Posterior vena cava (tissue), 2 donors: ENCODE measurements around the gene CRMP1. TPM values are rescaled to one million over a fixed set of nuclear protein-coding genes. Genes with fewer than 3 reads are reported as not detected.

ENCODE experiments used
- DNase-seq: peaks from one replicate; pipeline ENCODE4 v3.0.0-alpha.2; 2020; ENCODE audit warnings: low spot score
- intact Hi-C, 2 donors: fragments of 100-400 bp; cut with DNase I; formaldehyde crosslinking; loops; one replicate each; pipeline versions ENCODE4 v1.14.1 to v1.14.2; 2022 to 2023
- total RNA-seq, 2 donors: library from RNA; stranded (reverse); fragmentation: NEBNext Ultra II Directional; extraction: Animal tissue kit (Norgen Biotek cat#: 25700); gene quantifications; one replicate each; pipeline ENCODE4 v1.2.1, GENCODE V29; 2021
- donor health status: DM: yes; HTN: yes; CAD: no.
- donor health status: DM: yes; HTN: yes; CAD: no.

The CRMP1 gene
- total RNA-seq, 2 donors from 2014 or later = 0.81 to 2.0 TPM

DNA sequence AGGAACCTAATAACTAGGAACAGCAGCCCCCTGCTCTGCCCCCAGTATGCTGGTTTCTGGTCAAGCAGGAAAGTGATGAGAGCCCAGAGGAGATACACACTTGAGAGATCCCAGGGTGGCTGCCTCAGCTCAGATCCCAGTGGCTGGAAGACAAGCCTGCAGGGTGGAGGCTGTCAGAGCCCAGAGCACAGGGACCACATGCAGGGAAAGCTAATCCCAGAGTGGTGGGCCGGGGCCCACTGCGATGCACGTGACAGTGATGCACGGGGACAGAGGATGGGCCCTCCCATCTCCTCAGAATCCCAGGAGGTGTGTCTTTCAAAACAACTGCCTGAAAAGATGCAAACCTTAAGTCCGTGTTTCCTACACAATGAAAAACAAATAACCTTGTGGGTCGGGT lies 29.1 kb upstream of the CRMP1 start:
- no peak for DNase-seq
- intact Hi-C loops = no loop called here

DNA sequence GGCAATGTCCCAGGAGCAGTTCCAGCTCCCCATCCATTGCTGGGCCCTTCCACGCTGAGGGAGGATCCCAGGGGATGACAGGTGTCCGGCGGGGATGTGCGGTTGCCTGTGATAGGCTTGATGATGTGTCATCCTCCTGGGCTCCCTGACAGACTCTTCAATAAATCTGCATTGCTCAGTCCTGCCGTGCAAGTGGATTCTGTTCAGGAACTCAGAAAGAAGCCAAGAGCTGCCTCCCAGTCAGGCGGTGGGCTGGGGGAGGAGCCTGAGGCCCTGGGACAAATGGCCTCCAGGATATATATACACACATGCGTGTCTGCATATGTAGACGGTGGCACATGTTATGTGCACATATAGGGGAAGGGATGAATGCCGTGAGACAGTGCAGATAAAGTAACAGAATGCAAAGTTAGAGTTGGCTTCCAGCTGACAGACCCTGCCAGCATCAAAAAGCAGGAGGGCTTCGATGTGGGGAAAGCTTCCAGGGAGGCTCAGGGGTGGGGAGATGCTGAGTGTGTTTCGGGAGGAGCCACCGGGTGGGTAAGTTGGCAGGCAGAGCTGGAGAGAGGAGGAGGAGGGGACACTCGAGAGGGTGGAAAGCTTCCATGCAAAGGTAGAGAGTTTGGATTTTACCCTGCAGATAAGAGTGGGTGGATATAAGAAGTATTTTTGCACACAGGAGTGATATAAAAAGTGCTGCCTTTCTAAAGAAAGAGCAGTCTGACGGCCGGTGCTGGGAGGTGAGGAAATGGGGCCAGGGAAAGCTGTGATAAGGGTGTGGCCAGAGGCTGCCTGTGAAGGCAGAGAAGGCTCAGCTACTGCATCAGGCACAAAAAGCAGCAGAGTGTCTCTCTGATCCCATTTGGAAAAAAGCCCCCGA lies 28.5 kb upstream of the CRMP1 start:
- intact Hi-C loops = no loop called here
- DNase-seq = no peak

DNA sequence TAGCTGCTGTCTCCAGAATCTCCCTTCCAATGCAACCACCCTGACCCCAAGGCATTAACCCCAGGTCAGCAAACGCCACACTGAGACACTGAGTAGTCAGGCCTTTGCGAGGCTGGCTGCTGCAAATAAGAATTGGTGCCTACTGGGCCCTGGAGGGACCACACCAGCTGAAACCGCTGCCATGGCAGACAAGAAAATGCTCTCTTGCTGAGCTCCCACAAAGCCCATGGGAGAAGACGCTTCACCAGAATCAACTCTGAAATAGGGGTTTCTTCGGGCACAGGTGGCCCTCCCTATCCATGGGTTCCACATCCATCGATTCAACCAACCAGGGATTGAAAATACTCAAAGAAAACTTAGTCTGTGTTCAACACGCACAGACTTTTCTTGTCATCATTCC lies 26.7 kb upstream of the CRMP1 start:
- no peak for DNase-seq
- intact Hi-C loops = no loop called here

DNA sequence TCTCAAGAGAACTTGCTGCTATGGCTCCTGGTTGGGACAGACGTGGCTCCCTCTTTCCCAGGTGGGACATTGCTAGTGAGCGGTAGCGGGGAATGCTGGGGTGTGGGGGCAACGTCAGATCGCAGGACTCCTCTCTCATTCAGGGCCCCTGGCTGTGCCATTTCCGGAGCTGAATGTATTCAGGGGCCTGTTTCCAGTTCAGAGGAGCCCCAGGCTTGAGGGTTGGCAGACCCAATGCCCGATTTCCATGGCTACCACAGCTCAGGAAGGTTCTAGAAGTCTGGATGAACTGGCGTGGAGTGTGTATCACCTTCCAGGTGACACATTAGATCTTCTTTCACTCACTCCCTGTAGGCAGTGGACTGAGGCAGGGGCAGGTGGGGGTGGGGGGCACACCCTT lies 26.2 kb upstream of the CRMP1 start:
- intact Hi-C loops = no loop called here
- no peak for DNase-seq

DNA sequence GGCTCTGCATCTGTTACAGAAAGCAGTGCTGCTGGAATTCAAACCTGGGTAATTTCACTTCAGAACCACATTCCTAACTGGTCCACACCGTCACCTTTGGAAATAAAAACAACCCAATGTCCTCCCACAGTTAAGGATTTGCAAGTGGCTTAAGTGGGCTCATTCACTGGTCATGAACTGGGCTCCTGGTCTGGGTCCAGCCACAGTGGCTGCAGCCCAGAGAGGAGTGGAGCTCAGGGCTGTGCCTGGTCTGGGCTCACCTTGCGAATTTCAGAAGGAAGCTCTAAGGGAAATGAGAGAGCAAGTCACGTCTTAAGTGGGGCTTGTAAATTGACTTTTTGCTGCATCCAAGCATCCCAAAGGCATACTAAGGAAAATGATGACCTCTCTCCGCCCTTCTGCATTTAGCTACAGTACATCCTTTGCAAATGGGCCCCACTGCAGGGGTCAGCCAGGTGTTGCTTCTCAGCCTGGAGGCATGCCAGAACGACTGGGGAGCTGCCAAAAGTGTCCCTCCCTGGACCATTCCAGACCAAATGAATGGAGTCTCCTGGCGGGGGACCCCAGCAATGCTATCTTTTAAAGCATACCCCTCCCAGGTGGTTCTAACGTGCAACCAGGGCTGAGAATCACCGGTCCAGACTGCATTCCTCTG lies 25.6 kb upstream of the CRMP1 start:
- DNase-seq = no peak
- intact Hi-C loops = no loop called here

DNA sequence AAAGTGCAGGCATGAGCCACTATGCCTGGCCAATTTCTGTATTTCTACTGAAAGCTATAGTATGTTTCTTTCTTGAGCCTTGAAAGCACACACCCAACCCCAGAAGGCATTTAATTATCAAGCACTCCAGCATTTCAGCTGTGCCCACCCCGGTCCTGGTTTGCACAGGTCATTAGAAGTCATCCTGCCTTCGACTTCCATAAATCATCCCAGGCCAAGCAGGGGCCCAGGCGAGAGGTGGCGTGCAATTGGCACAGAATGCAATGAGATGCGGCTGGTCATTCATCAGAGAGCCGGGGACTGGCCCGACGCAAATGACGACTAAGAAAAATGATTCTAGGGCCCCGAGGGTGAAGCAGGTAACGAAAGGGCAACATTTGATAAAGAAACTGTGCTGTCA lies 24.8 kb upstream of the CRMP1 start:
- no peak for DNase-seq
- intact Hi-C loops = no loop called here

DNA sequence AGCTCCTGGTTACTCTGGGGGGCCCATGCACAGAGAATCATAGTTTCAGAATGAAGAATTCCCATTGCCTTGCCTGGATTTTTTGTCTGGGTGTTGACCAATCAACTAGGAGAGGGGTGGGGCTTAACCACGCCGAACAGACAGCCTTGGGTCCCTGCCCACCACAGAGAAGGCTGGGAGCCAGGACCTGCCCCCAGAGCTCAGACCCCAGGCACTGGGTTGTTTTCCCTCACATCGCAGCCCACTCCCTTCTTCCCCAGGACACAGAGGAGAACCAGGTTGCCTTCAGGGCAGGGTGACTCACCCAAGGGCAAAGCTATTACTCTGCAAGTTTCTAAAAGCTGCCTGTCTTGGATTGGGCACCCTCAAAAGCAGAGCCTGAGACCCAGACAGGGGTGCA lies 23.3 kb upstream of the CRMP1 start:
- DNase-seq = no peak
- intact Hi-C loops = no loop called here

DNA sequence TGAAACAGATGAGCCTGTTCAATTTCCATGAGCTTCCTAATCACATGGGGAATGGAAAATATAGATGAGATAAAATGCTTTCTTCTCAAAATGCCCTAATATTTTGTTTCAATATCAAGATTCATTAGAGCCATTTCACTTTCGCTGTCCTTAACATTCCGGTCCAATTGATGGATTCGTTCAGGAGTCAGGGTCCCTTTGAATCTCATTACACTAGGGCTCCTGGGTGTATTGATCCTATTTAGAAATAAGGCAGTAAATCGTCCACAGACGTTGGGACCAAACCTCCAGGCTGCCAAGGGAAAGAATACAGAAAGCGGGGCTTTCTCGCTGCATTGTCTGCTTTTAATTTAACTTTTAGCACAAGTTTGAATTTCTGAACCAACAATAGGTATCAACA lies 20.6 kb upstream of the CRMP1 start:
- DNase-seq = no peak
- intact Hi-C loops = no loop called here

DNA sequence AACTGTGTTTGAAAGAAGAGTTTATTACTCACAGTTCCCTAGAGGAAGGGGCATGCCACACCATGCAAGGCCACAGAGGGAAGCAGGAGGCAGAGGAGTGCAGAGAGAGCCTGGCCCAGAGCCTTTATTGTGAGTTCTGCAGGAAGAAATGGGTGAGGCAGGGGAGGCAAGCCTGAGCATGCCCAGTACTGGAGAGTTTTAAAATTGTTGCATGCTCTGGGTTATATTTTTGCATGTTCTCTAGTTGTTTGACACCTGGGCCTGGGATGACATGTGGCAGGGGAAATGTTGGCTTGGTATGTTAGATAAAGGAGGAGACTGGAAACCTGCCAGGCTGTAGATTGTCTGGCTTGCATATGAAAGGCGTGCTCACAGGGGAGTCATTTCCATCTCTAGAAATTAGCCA lies 19.7 kb upstream of the CRMP1 start:
- DNase-seq = no peak
- intact Hi-C loops = no loop called here

DNA sequence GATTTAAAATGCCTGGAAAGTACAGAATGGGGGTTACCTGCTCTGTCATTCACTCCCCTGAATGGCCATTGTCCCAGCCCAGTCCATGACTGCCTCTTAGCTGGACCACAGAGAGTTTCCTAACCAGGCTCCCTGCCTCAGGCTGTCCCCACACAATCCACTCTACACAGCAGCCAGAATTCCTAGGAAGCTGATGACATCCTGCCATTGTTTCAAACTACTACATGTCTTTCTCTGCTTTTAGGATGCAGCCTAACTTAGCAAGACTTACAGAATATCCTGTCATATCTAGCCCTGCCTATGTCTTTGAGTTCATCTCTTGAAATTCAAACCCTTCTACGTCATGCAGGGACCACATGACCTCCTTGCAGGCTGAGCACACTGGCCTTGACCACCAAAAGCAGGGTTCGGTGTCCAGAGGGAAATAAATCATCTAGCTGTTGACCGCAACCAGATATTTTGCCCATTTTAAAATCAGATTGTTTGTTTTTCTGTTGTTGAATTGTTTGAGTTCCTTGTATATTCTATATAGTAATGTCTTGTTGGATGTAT lies 16.1 kb upstream of the CRMP1 start:
- DNase-seq = no peak
- intact Hi-C loops = no loop called here

DNA sequence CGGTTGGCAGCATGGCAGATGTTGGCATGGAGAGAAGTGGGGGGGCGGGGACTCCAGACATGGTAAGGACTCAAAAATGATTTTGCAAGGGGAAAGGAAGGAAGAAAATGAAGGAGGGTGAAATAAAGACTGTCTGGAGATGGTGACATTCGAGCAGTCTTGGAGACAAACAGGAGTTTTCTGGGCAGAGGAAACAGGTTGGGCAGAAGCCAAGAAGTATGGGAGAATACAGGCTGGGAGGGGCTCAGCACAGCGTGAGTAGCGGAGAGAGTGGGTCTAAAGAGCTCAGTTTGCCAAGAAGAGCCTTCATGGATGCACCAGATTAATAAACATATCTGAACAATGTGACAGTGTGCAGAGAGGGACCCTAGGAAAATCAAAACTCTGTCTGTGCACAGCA lies 13.3 kb upstream of the CRMP1 start:
- DNase-seq = no peak
- intact Hi-C loops = no loop called here

DNA sequence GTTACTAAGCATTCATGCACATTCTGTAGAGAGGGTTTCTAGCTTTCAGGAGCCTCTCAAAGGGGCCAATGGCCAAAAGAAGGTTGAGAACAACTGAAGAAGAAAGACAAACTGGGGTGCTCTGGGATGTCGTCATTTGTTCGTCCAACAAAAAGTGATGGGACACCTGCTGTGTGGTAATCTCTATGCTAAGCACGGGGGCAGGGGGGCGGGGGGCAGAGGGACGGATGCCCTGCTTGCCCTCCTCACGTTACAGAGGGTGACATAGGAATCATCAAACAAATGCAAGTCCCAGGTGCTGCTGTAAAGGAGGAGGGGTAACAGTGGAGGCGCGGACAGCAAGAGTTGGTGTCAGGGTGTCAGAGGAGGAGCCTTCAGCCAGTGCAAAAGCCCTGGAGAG lies 12.8 kb upstream of the CRMP1 start:
- DNase-seq = no peak
- intact Hi-C loops = no loop called here

DNA sequence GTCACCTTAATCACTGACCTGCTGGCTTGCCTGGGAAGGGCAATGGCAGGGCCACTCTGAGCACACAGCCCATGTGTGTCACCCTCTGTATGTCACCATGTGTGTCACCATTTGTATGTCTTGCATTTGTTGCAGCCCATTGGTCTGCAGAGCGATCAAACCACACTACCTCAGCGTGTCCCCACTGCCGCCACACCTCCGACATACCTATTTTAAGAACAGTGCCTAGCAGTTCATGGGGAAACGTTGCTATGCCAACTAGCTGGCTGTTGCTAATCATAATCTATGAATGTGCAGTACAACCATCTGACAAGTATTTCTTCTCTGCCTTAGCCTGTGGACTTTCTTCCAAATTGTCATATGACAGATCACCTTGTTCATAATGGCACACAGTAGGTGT lies 8.0 kb upstream of the CRMP1 start:
- DNase-seq = no peak
- intact Hi-C loops = no loop called here

DNA sequence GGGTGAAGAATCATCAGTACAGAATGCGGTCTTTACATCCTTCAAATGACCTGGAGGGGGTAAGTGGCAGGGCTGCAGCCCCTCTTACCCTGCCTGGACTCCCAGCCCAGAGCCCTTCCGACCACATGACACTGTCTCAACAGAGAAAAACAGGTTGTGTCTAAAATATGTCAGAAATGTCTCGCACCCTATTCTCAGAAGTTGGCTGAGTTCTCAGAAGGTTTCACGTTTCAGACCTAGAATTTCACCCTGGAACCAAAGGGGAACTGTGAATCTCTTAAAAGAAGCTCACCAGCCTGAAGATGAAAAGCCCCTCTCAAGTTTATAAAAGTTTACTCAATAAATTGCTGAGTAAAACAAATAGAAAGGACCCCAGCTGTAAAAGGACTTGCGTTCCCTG lies 7.0 kb upstream of the CRMP1 start:
- DNase-seq = no peak
- intact Hi-C loops = no loop called here

DNA sequence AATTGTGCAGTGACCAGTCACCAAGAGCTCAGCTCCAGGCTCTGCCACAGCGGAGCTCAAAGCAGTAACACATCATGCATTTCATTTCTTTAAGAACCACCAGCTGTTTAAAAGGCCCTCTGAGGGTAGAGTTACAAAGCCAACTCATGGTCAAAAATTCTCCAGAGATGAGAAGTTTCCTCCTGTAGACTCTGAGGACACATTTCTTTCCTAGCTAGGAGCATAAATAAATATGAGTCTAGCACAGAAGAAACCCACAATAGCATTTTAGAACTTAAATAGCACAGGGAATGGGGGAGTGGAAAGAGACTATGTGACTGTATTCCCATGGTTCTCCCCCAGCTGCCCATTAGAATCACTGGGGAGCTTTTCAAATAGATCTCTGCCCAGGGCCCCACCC lies 6.5 kb upstream of the CRMP1 start:
- DNase-seq = no peak
- intact Hi-C loops = no loop called here

DNA sequence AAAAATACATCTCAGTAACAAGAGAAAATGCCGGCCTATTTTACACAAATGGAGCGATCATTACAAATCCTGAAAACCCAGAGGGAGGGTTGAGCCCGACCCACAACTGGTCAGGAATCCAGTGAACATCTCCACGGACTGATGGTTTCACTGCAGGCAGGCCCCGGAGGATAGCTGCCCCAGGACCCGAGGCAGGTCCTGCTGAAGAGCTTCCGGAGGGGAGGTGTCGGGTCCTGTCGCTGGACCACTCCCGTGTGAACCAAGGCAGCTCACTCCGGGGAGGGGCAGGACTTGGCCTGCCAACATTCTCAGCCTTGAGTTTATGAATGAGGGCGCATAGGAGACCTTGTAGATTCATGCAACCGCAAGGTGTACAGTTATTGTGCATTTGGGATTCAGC lies 4.8 kb upstream of the CRMP1 start:
- intact Hi-C loops = no loop called here
- DNase-seq = no peak

DNA sequence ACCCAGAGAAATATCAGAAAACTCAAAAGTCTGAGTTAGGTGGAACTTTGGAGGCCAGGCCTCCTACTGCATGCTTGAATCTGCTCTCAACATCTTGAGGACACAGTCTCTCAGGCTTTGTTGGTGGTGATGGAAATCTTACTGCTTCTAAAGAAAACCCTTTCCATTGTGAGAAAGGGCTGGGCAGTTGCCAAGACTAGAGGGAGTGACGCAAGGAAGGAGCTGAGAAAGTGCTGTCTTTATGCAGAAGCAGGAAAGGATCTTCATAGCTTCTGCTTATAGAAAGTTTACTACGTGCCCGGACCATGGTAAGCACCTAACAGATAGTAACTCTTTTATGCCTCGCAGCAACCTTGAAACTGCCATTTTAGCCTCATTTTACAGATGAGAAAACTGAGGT lies 2.4 kb upstream of the CRMP1 start:
- intact Hi-C loops = no loop called here
- DNase-seq = no peak

DNA sequence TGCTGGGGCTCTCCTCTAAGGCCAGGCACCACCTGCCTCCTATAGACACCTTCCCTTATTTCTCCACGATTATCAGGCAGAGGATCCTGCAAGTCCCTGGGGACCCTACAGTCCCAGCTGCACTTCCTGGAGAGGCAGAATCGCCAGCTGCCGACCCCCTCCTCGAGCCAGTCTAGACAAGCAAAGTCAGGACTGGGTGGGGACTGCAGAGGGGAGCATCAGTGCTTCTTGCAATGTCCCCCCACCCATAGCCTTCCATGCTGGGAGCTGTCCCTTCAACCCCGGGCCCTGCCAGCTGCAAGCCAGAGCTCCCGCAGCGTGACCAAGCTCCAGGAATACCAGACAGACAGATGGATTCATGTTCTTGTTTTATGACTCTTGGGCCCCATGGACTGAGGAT lies 1.4 kb upstream of the CRMP1 start:
- intact Hi-C loops = no loop called here
- no peak for DNase-seq

DNA sequence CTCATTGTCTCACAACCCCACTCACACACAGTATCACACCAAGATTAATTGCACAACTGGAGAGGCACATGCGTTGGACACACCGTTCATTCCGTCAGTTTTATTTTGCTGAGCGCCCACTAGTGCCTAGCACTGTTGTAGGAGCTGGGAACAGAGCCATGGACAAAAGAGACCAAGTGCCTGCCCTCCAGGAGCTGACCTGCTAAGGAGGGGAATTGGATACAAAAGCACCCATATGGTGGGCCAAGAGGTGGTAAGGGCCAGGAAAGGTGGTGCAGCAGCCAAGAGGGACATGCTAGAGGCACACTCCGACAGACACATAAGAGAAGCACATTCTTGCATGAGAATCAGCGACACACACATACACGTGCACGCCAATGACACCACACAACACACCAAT lies 705 bp upstream of the CRMP1 start:
- DNase-seq = no peak
- intact Hi-C loops = no loop called here

DNA sequence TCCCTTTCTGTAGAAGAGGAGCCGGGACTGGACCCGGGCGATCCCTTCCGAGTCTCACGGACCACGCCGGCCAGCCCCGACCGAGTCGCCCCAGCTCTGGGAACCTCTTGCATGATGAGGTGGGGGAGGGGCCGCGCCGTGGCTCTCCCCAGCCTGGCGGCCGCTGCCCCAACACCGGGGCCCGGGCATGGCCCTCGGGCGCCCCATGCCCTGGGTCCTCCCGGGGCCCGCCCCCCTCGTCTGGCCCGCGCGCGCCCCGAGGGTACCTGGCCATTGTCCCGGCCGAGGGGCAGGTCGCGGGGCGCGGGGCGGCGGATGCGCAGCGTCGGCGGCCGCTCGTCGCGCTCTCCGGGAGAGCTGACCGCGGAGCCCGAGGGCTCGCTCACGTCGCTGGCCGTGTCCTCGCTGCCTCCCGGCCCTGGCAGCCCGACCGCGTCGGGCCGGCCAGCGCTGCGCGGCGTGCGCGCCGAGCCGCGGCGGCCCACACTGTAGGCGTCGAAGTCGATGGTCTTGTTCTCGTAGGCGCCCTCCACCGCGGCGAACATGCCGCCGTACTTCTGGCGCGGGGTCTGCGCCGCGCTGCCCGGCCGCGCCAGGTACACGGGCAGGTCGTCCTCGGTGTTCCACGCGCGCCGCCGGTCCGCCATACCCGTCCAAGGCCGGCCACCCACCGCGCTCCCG lies 423 bp downstream of the CRMP1 start:
- no peak for DNase-seq
- intact Hi-C loops = no loop called here
